CD4-positive, alpha-beta memory T cell (primary cell): ENCODE results near the gene CACNA1E. TPM values are rescaled to one million over a fixed set of nuclear protein-coding genes. Genes with fewer than 3 reads are reported as not detected.

Experiments used
- CTCF ChIA-PET: fragments of 350-600 bp; sonication (Branson Sonifier 250); formaldehyde crosslinking; loops from one replicate; lab custom pipeline; 2021; ENCODE audit warnings: inconsistent platforms; ENCODE audit not compliant: partially characterized antibody; lab: Charles Lee
- POLR2A ChIA-PET: fragments of 350-600 bp; sonication (Branson Sonifier 250); formaldehyde crosslinking; loops from one replicate; lab custom pipeline; 2021; ENCODE audit not compliant: partially characterized antibody; lab: Charles Lee
- DNase-seq, 5 donors: peaks; one replicate each; pipeline versions ENCODE4 v3.0.0 to v3.0.0-alpha.2; 2020 to 2022; ENCODE audit warnings: mixed read lengths in 1 of 5
- H3K27ac ChIP-seq: one replicate; pipeline ENCODE4 v1.7.0; 2013; ENCODE audit warnings: low read depth, low read length
- H3K27me3 ChIP-seq: 2 replicates; pipeline ENCODE4 v1.7.0; 2013; ENCODE audit warnings: mild to moderate bottlenecking, low read length, moderate library complexity; ENCODE audit not compliant: insufficient read depth
- H3K36me3 ChIP-seq: 2 replicates; pipeline ENCODE4 v1.7.0; 2013; ENCODE audit warnings: mild to moderate bottlenecking, low read length, moderate library complexity; ENCODE audit not compliant: insufficient read depth
- H3K4me1 ChIP-seq: 2 replicates; pipeline ENCODE4 v1.7.0; 2013; ENCODE audit warnings: mild to moderate bottlenecking, low read length, moderate library complexity; ENCODE audit not compliant: insufficient read depth
- H3K4me3 ChIP-seq, 2 donors: one replicate each; pipeline ENCODE4 v1.7.0; 2013; ENCODE audit warnings: low read length in 2 of 2, mild to moderate bottlenecking in 1 of 2
- H3K9me3 ChIP-seq, 2 donors: one replicate each; pipeline ENCODE4 v1.7.0; 2013; ENCODE audit warnings: low read length in 2 of 2, control low read depth in 1 of 2; ENCODE audit not compliant: control insufficient read depth in 1 of 2
- H3K27ac Mint-ChIP-seq, 7 donors: one replicate each; pipeline ENCODE4 v1.8.0; 2020 to 2021; ENCODE audit warnings: mixed read lengths in 7 of 7, mild to moderate bottlenecking in 6 of 7, inconsistent platforms in 3 of 7, moderate library complexity in 3 of 7
- H3K27me3 Mint-ChIP-seq, 2 donors: one replicate each; pipeline ENCODE4 v1.8.0; 2020 to 2021; ENCODE audit warnings: mixed read lengths in 2 of 2
- H3K36me3 Mint-ChIP-seq, 2 donors: one replicate each; pipeline ENCODE4 v1.8.0; 2020 to 2021; ENCODE audit warnings: mixed read lengths in 2 of 2, inconsistent platforms in 1 of 2, mild to moderate bottlenecking in 1 of 2
- H3K4me1 Mint-ChIP-seq, 4 donors: one replicate each; pipeline ENCODE4 v1.8.0; 2020 to 2021; ENCODE audit warnings: mixed read lengths in 4 of 4, mild to moderate bottlenecking in 1 of 4
- H3K4me3 Mint-ChIP-seq, 8 donors: one replicate each; pipeline ENCODE4 v1.8.0; 2020 to 2021; ENCODE audit warnings: mixed read lengths in 8 of 8, mild to moderate bottlenecking in 7 of 8, moderate library complexity in 6 of 8, inconsistent platforms in 3 of 8
- H3K9me3 Mint-ChIP-seq, 8 donors: one replicate each; pipeline ENCODE4 v1.8.0; 2020 to 2021; ENCODE audit warnings: mixed read lengths in 8 of 8, mild to moderate bottlenecking in 5 of 8, inconsistent platforms in 3 of 8, moderate library complexity in 1 of 8
- intact Hi-C: fragments of 100-400 bp; cut with micrococcal nuclease; formaldehyde crosslinking; loops from one replicate; pipeline ENCODE4 v1.15.1; 2023
- polyA plus RNA-seq, 2 donors: library from polyadenylated mRNA; unstranded; fragments of 300-500 nt; fragmentation: Illumina TruSeq; gene quantifications; one replicate each; pipeline ENCODE4 v1.2.3, GENCODE V29; 2021
- total RNA-seq, 2 experiments: library from RNA; stranded (reverse); gene quantifications; one replicate each; pipeline ENCODE4 v1.2.3, GENCODE V29; 2021

The CACNA1E gene
- total and polyA plus RNA-seq, 4 experiments from 2014 or later, result not detected

DNA sequence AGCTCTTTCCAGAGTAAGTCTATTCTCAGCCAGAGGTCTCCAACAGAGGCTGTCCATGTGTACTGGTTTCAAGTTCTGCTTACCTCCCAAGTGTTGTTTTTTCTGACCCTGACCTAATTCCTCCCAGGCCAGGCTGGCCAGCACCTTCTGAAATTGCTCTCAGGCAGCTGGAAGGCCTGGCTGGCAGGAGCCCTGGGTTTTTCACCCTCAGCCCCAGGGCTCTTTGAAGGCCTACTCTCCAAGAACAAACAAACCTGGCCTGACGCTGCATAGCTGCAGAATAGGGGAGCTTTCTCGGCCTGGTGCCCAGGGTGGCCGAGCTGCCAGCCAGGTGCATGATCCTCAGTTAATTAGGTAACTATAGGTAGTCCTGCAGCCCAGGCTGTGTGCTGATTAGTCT, 147.5 kb downstream of the CACNA1E start:
- no peak for DNase-seq
- H3K27me3 Mint-ChIP-seq, result peaks cover 8 to 12% of the 10 kb centered on the region in 2 donors
- Histone ChIP-seq H3K9me3 (no peaks in the 10 kb centered on the region), H3K4me3 (no peak overlapping the region), H3K27me3 (no peaks in the 10 kb centered on the region), H3K4me1 (no peaks in the 10 kb centered on the region), H3K27ac (no peak overlapping the region), H3K36me3 (no peaks in the 10 kb centered on the region)
- POLR2A ChIA-PET, result no interaction called here
- no peaks in the 10 kb centered on the region for H3K36me3 Mint-ChIP-seq
- CTCF ChIA-PET, result no interaction called here
- no peaks in the 10 kb centered on the region for H3K4me1 Mint-ChIP-seq
- intact Hi-C loops, result no loop called here
- no peak overlapping the region for H3K27ac Mint-ChIP-seq
- peaks cover 0 to under 1% (median 0%) of the 10 kb centered on the region in 8 donors for H3K9me3 Mint-ChIP-seq
- H3K4me3 Mint-ChIP-seq, result no peak overlapping the region

DNA sequence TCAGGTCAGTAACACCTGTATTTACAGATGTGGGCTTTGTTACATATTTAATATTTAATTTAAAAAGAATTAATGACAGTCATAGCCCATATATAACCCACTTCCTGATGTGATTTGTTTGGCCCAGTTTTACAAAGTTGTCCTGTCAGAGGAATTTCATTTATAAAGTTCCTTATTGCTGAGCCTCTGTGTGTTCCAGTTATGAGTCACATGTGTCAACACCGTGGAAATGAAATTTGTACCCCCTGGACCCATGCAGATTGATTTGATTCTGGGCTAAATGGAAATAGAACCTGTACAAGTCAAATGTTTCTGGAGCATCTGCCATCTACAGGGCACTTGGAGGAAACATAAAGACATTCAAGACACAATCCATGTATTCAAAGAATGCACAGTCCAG, 149.2 kb downstream of the CACNA1E start:
- no peaks in the 10 kb centered on the region for H3K36me3 Mint-ChIP-seq
- no peaks in the 10 kb centered on the region for H3K27me3 ChIP-seq
- intact Hi-C loops, result no loop called here
- CTCF ChIA-PET, result no interaction called here
- POLR2A ChIA-PET, result no interaction called here
- H3K4me3 Mint-ChIP-seq, result no peak overlapping the region
- H3K9me3 Mint-ChIP-seq, result no peaks in the 10 kb centered on the region
- H3K27me3 Mint-ChIP-seq, result peaks cover 9 to 10% of the 10 kb centered on the region in 2 donors
- no peaks in the 10 kb centered on the region for H3K9me3 ChIP-seq
- no peaks in the 10 kb centered on the region for H3K4me1 Mint-ChIP-seq
- H3K27ac ChIP-seq, result no peak overlapping the region
- no peak for DNase-seq
- no peaks in the 10 kb centered on the region for H3K36me3 ChIP-seq
- no peak overlapping the region for H3K4me3 ChIP-seq
- no peak overlapping the region for H3K27ac Mint-ChIP-seq
- H3K4me1 ChIP-seq, result no peaks in the 10 kb centered on the region

DNA sequence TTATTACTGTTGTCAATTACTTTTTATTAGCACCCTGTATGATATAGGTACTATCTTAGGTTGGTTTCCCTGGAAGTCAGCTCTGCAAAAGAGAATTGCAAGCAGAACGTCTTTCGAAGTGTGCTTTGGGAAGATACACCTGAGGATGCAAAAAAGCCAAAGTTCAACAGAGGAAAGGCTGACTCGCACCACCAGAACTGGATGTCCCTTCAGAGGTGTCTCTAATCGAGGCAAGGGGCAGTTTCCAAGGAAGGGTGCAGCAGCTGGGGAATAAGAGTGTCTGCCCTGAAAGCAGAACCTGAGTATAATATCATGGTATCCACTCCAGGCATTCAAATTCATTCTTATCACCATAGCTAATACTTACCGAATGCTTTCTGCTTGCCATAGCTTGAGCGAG, 149.6 kb downstream of the CACNA1E start:
- H3K27me3 ChIP-seq, result no peaks in the 10 kb centered on the region
- H3K36me3 ChIP-seq, result no peaks in the 10 kb centered on the region
- H3K27ac Mint-ChIP-seq, result no peak overlapping the region
- no peak overlapping the region for H3K27ac ChIP-seq
- ChIA-PET CTCF (no interaction called here), POLR2A (no interaction called here)
- intact Hi-C loops, result no loop called here
- H3K4me1 Mint-ChIP-seq, result no peaks in the 10 kb centered on the region
- no peaks in the 10 kb centered on the region for H3K9me3 Mint-ChIP-seq
- H3K4me3 Mint-ChIP-seq, result no peak overlapping the region
- H3K27me3 Mint-ChIP-seq, result peaks cover 11 to 14% of the 10 kb centered on the region in 2 donors
- no peak for DNase-seq
- H3K36me3 Mint-ChIP-seq, result no peaks in the 10 kb centered on the region
- no peaks in the 10 kb centered on the region for H3K4me1 ChIP-seq
- no peak overlapping the region for H3K4me3 ChIP-seq
- H3K9me3 ChIP-seq, result no peaks in the 10 kb centered on the region

- H3K27ac ChIP-seq, result no peak overlapping the region
- H3K9me3 ChIP-seq, result no peaks in the 10 kb centered on the region
- ChIA-PET POLR2A (no interaction called here), CTCF (no interaction called here)
- H3K27me3 Mint-ChIP-seq, result peaks cover 9 to 10% of the 10 kb centered on the region in 2 donors
- no peak overlapping the region for H3K4me3 ChIP-seq
- DNase-seq, result no peak
- intact Hi-C loops, result no loop called here
- H3K36me3 ChIP-seq, result no peaks in the 10 kb centered on the region
- no peaks in the 10 kb centered on the region for H3K4me1 Mint-ChIP-seq
- no peaks in the 10 kb centered on the region for H3K27me3 ChIP-seq
- peaks cover 0 to 2% (median 0%) of the 10 kb centered on the region in 8 donors for H3K9me3 Mint-ChIP-seq
- H3K27ac Mint-ChIP-seq, result no peak overlapping the region
- no peak overlapping the region for H3K4me3 Mint-ChIP-seq
- H3K4me1 ChIP-seq, result no peaks in the 10 kb centered on the region
- no peaks in the 10 kb centered on the region for H3K36me3 Mint-ChIP-seq
These were observed 151.8 kb downstream of the CACNA1E start for GRCh38 chr1:181635110-181635509.

- H3K4me3 Mint-ChIP-seq, result no peak overlapping the region
These were observed 154.7 kb downstream of the CACNA1E start for GRCh38 chr1:181637998-181638397.

DNA sequence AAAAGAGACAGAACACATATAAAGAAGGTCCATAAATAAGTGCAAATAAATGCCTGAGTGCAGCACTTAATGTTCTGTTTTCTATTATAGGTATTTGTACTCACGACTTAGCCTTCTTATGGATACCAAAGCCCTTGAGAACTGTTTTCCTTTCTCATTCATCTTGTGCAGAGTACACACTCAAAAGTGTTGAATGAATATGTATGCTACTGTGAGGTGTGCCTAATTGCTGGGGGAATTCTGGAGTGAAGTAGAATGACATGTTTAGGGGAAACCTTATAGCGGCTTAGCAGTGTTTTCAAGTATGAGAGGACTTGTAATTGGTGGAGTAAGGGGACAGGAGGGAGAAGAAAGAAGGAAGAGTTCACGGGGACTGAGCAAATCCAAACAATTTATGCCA, 157.6 kb downstream of the CACNA1E start:
- no peaks in the 10 kb centered on the region for H3K36me3 ChIP-seq
- H3K27me3 ChIP-seq, result peaks cover 2% of the 10 kb centered on the region
- Mint-ChIP-seq H3K4me3 (no peak overlapping the region), H3K36me3 (no peaks in the 10 kb centered on the region), H3K9me3 (peaks cover 0 to 4% (median 0%) of the 10 kb centered on the region in 8 donors), H3K27ac (no peak overlapping the region), H3K4me1 (no peaks in the 10 kb centered on the region), H3K27me3 (peaks cover 21% of the 10 kb centered on the region in 2 donors)
- H3K9me3 ChIP-seq, result no peaks in the 10 kb centered on the region
- H3K4me1 ChIP-seq, result no peaks in the 10 kb centered on the region
- intact Hi-C loops, result no loop called here
- ChIA-PET POLR2A (no interaction called here), CTCF (no interaction called here)
- DNase-seq, result no peak
- no peak overlapping the region for H3K27ac ChIP-seq
- no peak overlapping the region for H3K4me3 ChIP-seq

More at GRCh38 chr1:181637998-181638397, 154.7 kb downstream of the CACNA1E start:
- peaks cover 10 to 13% of the 10 kb centered on the region in 2 donors for H3K27me3 Mint-ChIP-seq
- ChIA-PET POLR2A (no interaction called here), CTCF (no interaction called here)
- H3K9me3 Mint-ChIP-seq, result peaks cover 0 to 4% (median 0%) of the 10 kb centered on the region in 8 donors
- no peak for DNase-seq
- H3K27ac Mint-ChIP-seq, result no peak overlapping the region
- H3K9me3 ChIP-seq, result no peaks in the 10 kb centered on the region
- H3K4me1 ChIP-seq, result no peaks in the 10 kb centered on the region
- H3K36me3 Mint-ChIP-seq, result no peaks in the 10 kb centered on the region
- H3K36me3 ChIP-seq, result no peaks in the 10 kb centered on the region
- H3K27me3 ChIP-seq, result peaks cover 2% of the 10 kb centered on the region
- intact Hi-C loops, result no loop called here
- H3K27ac ChIP-seq, result no peak overlapping the region
- H3K4me1 Mint-ChIP-seq, result no peaks in the 10 kb centered on the region
- H3K4me3 ChIP-seq, result no peak overlapping the region

DNA sequence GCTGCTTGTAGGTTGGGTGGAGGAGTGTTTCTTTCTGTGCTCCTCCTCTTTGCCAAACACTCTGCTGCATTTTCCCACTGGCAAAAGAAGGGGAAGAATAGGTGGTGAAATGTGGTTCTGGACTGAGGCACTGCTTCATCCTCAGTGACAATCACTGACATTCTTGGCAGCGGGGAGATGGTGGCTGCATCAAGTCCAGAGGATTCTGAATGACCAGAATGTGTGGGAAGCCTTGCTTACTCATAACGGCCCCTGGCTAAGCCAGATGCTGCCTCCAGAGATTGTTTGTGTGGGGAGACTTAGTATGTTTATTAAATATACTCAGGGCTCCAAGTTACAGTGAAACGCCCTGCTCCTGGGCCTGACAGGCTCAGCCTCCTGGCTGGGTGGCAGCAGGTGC, 160.3 kb downstream of the CACNA1E start:
- Mint-ChIP-seq H3K4me1 (no peaks in the 10 kb centered on the region), H3K27me3 (peaks cover 19 to 21% of the 10 kb centered on the region in 2 donors), H3K4me3 (no peak overlapping the region), H3K9me3 (peaks cover 0 to 4% (median 0%) of the 10 kb centered on the region in 8 donors), H3K27ac (no peak overlapping the region), H3K36me3 (no peaks in the 10 kb centered on the region)
- Histone ChIP-seq H3K4me3 (no peak overlapping the region), H3K9me3 (no peaks in the 10 kb centered on the region), H3K27ac (no peak overlapping the region), H3K27me3 (peaks cover 2% of the 10 kb centered on the region), H3K36me3 (no peaks in the 10 kb centered on the region), H3K4me1 (no peaks in the 10 kb centered on the region)
- POLR2A ChIA-PET, result no interaction called here
- no peak for DNase-seq
- intact Hi-C loops, result no loop called here
- CTCF ChIA-PET, result no interaction called here

DNA sequence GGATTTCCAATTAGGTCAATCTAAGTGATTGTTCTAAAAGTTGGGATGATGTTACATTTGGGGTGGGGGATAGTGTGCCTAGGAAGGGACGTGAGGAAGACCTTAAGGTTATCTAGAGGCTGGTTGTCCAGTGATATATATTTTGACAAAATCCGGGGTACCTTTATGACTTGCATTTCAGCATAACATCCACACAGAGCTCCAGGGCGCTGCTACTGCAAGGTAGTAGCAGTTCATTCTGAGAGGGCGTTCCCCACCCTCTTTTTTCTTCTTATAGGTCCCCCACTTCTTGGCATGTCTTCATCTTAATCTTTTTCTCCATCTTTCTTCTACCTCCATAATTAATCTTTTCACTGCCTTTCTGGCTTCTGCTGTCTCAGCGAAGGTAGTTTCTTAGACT, 161.9 kb downstream of the CACNA1E start:
- H3K4me3 ChIP-seq, result no peak overlapping the region
- ChIA-PET CTCF (no interaction called here), POLR2A (no interaction called here)
- no peak overlapping the region for H3K27ac ChIP-seq
- no peaks in the 10 kb centered on the region for H3K36me3 ChIP-seq
- H3K27me3 ChIP-seq, result peaks cover 2% of the 10 kb centered on the region
- Mint-ChIP-seq H3K4me1 (no peaks in the 10 kb centered on the region), H3K27me3 (peaks cover 17 to 19% of the 10 kb centered on the region in 2 donors), H3K36me3 (no peaks in the 10 kb centered on the region), H3K4me3 (no peak overlapping the region), H3K9me3 (peaks cover 0 to 2% (median 0%) of the 10 kb centered on the region in 8 donors), H3K27ac (no peak overlapping the region)
- no peaks in the 10 kb centered on the region for H3K9me3 ChIP-seq
- H3K4me1 ChIP-seq, result no peaks in the 10 kb centered on the region
- DNase-seq, result no peak
- intact Hi-C loops, result no loop called here
